Measurements from ENCODE around the gene HMCN2. TPM values are rescaled to one million over a fixed set of nuclear protein-coding genes. Genes with fewer than 3 reads are reported as not detected.

HMCN2 gene
- total and polyA plus RNA-seq, 2 donors (not counting 1 experiment from before 2014, with no cell fraction given): 0.01 TPM; not detected in 1

DNA sequence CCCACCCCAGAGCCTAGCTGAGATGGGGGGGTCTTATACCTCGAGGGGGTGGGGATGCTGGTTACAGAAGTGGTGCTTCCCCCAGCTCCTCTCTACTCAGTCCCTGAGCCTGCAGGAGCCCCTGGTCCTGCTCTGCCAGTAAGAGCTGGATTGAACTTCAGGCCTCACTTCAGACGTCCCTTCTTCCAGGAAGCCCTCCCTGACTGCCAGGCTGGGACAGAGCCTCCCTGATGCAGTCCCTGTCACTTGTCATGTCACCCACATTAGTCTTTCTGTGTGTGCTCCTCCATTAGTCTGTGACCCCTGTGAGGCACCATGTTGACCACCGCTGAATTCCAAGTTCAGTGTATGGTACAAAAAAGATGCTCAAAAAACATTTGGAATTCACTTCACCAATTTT, 100.5 kb downstream of the HMCN2 start:
- POLR2A ChIA-PET: no interaction called here

More for the DNA sequence above, 100.5 kb downstream of the HMCN2 start:
- Histone ChIP-seq H3K9ac (ENCODE audit: low read length) (no peak overlapping the region), H3K79me2 (ENCODE audit: control insufficient read depth, insufficient read depth, low read length) (no peaks in the 10 kb centered on the region), H3K4me2 (replicated peaks; ENCODE audit: low read depth, low read length, poor library complexity, severe bottlenecking) (no peak overlapping the region), H3K4me3 (ENCODE audit: control extremely low read depth in 1 of 5, extremely low read depth in 1 of 5, insufficient read depth in 1 of 5, low read depth in 2 of 5, low read length in 4 of 5) (no peak overlapping the region), H4K20me1 (ENCODE audit: control insufficient read depth, insufficient read depth, low read length, poor library complexity, severe bottlenecking) (no peaks in the 10 kb centered on the region), H3K27me3 (replicated peaks in 1 of 4; ENCODE audit: control extremely low read depth in 1 of 4, control insufficient read depth in 3 of 4, insufficient read depth in 4 of 4, low read length in 3 of 4) (peaks cover 0 to 9% (median 0%) of the 10 kb centered on the region in 4 experiments), H3K9me3 (ENCODE audit: control extremely low read depth in 1 of 3, control insufficient read depth in 2 of 3, insufficient read depth in 1 of 3, low read length in 2 of 3) (peaks cover 0 to 11% (median 0%) of the 10 kb centered on the region in 3 donors), H3K4me1 (ENCODE audit: control insufficient read depth in 2 of 2, insufficient read depth in 2 of 2, low read length in 2 of 2) (no peaks in the 10 kb centered on the region), H3K36me3 (replicated peaks in 1 of 2; ENCODE audit: control extremely low read depth in 1 of 2, control insufficient read depth in 1 of 2, extremely low read depth in 1 of 2, insufficient read depth in 2 of 2, low read length in 1 of 2) (no peaks in the 10 kb centered on the region), H3K27ac (ENCODE audit: low read length in 2 of 2) (no peak overlapping the region), H2AFZ (ENCODE audit: insufficient read depth, low read depth, low read length, poor library complexity, severe bottlenecking) (no peak overlapping the region)
- 80% methylated on average over 1 of the region's 3 CpGs for WGBS (ENCODE audit: insufficient coverage)
- Mint-ChIP-seq H3K27me3 (peaks cover 10% of the 10 kb centered on the region), H3K4me3 (no peak overlapping the region), H3K9me3 (ENCODE audit: insufficient read depth) (no peaks in the 10 kb centered on the region), H3K4me1 (peaks cover 2% of the 10 kb centered on the region), H3K27ac (no peak overlapping the region)
- CTCF ChIA-PET: no interaction called here
- ATAC-seq (ENCODE audit: low read depth) (no peak), DNase-seq (no peak)
- intact Hi-C loops (cut with micrococcal nuclease): no loop called here
- TF ChIP-seq EZH2 (IDR thresholded peaks at IDR 0.05; ENCODE audit: borderline replicate concordance, insufficient read depth, low read depth, low read length, poor library complexity, severe bottlenecking) (no peak), CTCF (IDR thresholded peaks at IDR 0.05) (no peak)
